ENCODE measurements around the gene MYT1.

MYT1 gene

GRCh38 chr20:64247970-64248841 lies 84.0 kb downstream of the MYT1 start:
- no peak for DNase-seq (ENCODE audit: low spot score)

GRCh38 chr20:64250027-64250426 lies 85.8 kb downstream of the MYT1 start:
- no peak for DNase-seq (ENCODE audit: low spot score)

GRCh38 chr20:64253000-64253383 lies 88.7 kb downstream of the MYT1 start:
- DNase-seq (ENCODE audit: low spot score): no peak

- no peak for DNase-seq (ENCODE audit: low spot score)
Observed at GRCh38 chr20:64253443-64253842, 89.2 kb downstream of the MYT1 start.

GRCh38 chr20:64254156-64254555 lies 89.9 kb downstream of the MYT1 start:
- DNase-seq (ENCODE audit: low spot score): no peak

GRCh38 chr20:64254571-64255360 lies 90.5 kb downstream of the MYT1 start:
- no peak for DNase-seq (ENCODE audit: low spot score)

GRCh38 chr20:64255361-64256281 lies 91.4 kb downstream of the MYT1 start, which contains the start of gene PCMTD2:
TSS of gene PCMTD2 (plus strand) at chr20:64255748. CDS start at chr20:64259966, 4,218 bp downstream.
- DNase-seq (ENCODE audit: low spot score): peak; percentile 83

- DNase-seq (ENCODE audit: low spot score): no peak
Observed at GRCh38 chr20:64256282-64256935, 92.2 kb downstream of the MYT1 start.

- no peak for DNase-seq (ENCODE audit: low spot score)
Observed at GRCh38 chr20:64257107-64257757, 93.0 kb downstream of the MYT1 start.

- DNase-seq (ENCODE audit: low spot score): no peak
Observed at GRCh38 chr20:64258071-64258823, 94.0 kb downstream of the MYT1 start.

GRCh38 chr20:64260239-64260638 lies 96.0 kb downstream of the MYT1 start:
- no peak for DNase-seq (ENCODE audit: low spot score)

GRCh38 chr20:64261138-64261537 lies 96.9 kb downstream of the MYT1 start:
- DNase-seq (ENCODE audit: low spot score): no peak

- no peak for DNase-seq (ENCODE audit: low spot score)
Observed at GRCh38 chr20:64264091-64264490, 99.8 kb downstream of the MYT1 start.

- no peak for DNase-seq (ENCODE audit: low spot score)
Observed at GRCh38 chr20:64265201-64265600, 100.9 kb downstream of the MYT1 start.

GRCh38 chr20:64266988-64267387 lies 102.7 kb downstream of the MYT1 start:
- no peak for DNase-seq (ENCODE audit: low spot score)

- DNase-seq (ENCODE audit: low spot score): no peak
Observed at GRCh38 chr20:64268174-64268573, 103.9 kb downstream of the MYT1 start.

GRCh38 chr20:64269604-64270411 lies 105.6 kb downstream of the MYT1 start:
- no peak for DNase-seq (ENCODE audit: low spot score)

GRCh38 chr20:64271636-64272035 lies 107.4 kb downstream of the MYT1 start:
- no peak for DNase-seq (ENCODE audit: low spot score)

- no peak for DNase-seq (ENCODE audit: low spot score)
Observed at GRCh38 chr20:64273109-64273508, 108.9 kb downstream of the MYT1 start.

Measured in CD4-positive, alpha-beta T cell treated with Interleukin-6 at 100 ng/mL for 8 hours (primary cell).